PC-3 (cell line): ENCODE measurements around the gene RPL37A. TPM values are rescaled to one million over a fixed set of nuclear protein-coding genes. Genes with fewer than 3 reads are reported as not detected.

ENCODE experiments used
- ATAC-seq: fragments of 200-7000 bp; cut with Tn5 transposase; 2 replicates; pipeline ENCODE4 v1.9.1; 2020; ENCODE audit warnings: mild to moderate bottlenecking, moderate library complexity
- BruUV-seq: library from RNA; stranded (reverse); fragments of 400-500 nt; replicated peaks from 2 replicates; lab custom pipeline; 2021; lab: Mats Ljungman, UMichigan
- CTCF ChIA-PET: fragments of 300-600 bp; sonication (Branson Sonifier 250); formaldehyde crosslinking; loops from one replicate; lab custom pipeline; 2022; ENCODE audit warnings: antibody characterized with exemption; lab: Charles Lee
- POLR2A ChIA-PET: fragments of 300-600 bp; sonication (Branson Sonifier 250); formaldehyde crosslinking; loops from one replicate; lab custom pipeline; 2022; ENCODE audit warnings: antibody characterized with exemption; ENCODE audit not compliant: unreplicated experiment; lab: Charles Lee
- DNase-seq: peaks from one replicate; pipeline ENCODE4 v3.0.0-alpha.2; 2015
- H2AFZ ChIP-seq: fragments of 300-600 bp; sonication (generic); 2 replicates; pipeline ENCODE4 v1.6.0; 2016; ENCODE audit warnings: antibody characterized with exemption, low read length
- H3F3A ChIP-seq: fragments of 300-600 bp; sonication (generic); one replicate; pipeline ENCODE4 v1.6.0; 2017; ENCODE audit warnings: antibody characterized with exemption, low read length, control low read depth, mild to moderate bottlenecking; ENCODE audit not compliant: unreplicated experiment
- H3K27ac ChIP-seq: fragments of 300-600 bp; sonication (generic); 2 replicates; pipeline ENCODE4 v1.5.1; 2016; ENCODE audit warnings: mild to moderate bottlenecking, low read length
- H3K27me3 ChIP-seq: fragments of 300-600 bp; sonication (generic); 2 replicates; pipeline ENCODE4 v1.6.1; 2016; ENCODE audit warnings: low read length, mixed read lengths
- H3K36me3 ChIP-seq: fragments of 300-600 bp; sonication (generic); 2 replicates; pipeline ENCODE4 v1.6.1; 2016; ENCODE audit warnings: low read depth, mixed run types, low read length, mixed read lengths
- H3K4me1 ChIP-seq: fragments of 300-600 bp; sonication (generic); 2 replicates; pipeline ENCODE4 v1.5.1; 2016; ENCODE audit warnings: low read length; ENCODE audit not compliant: insufficient read depth
- H3K4me2 ChIP-seq: fragments of 300-600 bp; sonication (generic); 2 replicates; pipeline ENCODE4 v1.6.0; 2016; ENCODE audit warnings: low read length
- H3K4me3 ChIP-seq: fragments of 300-600 bp; sonication (generic); 2 replicates; pipeline ENCODE4 v1.5.1; 2016; ENCODE audit warnings: mild to moderate bottlenecking, low read length, mixed read lengths
- H3K79me2 ChIP-seq: fragments of 300-600 bp; sonication (generic); 2 replicates; pipeline ENCODE4 v1.6.1; 2017; ENCODE audit warnings: low read length, mixed read lengths
- H3K9ac ChIP-seq: fragments of 300-600 bp; sonication (generic); 2 replicates; pipeline ENCODE4 v1.6.0; 2016; ENCODE audit warnings: mild to moderate bottlenecking, low read length
- H3K9me2 ChIP-seq: fragments of 300-600 bp; sonication (generic); replicated peaks from 2 replicates; pipeline ENCODE4 v1.6.1; 2016; ENCODE audit warnings: mixed run types, low read length, mixed read lengths
- H3K9me3 ChIP-seq: fragments of 300-600 bp; sonication (generic); 2 replicates; pipeline ENCODE4 v1.6.1; 2016; ENCODE audit warnings: low read length, mixed read lengths
- H4K20me1 ChIP-seq: fragments of 300-600 bp; sonication (generic); 2 replicates; pipeline ENCODE4 v1.6.1; 2016; ENCODE audit warnings: low read length, mixed read lengths
- EZH2 ChIP-seq: fragments of 300-600 bp; sonication (generic); IDR thresholded peaks from one replicate; pipeline ENCODE4 v1.6.1; 2017; ENCODE audit warnings: antibody characterized with exemption, mild to moderate bottlenecking, low read length; ENCODE audit not compliant: unreplicated experiment
- EZH2phosphoT487 ChIP-seq: fragments of 300-600 bp; sonication (generic); IDR thresholded peaks from 2 replicates; pipeline ENCODE4 v1.6.1; 2018; ENCODE audit warnings: mild to moderate bottlenecking, antibody characterized with exemption, low read length, borderline replicate concordance
- intact Hi-C: fragments of 100-400 bp; cut with micrococcal nuclease; formaldehyde crosslinking; loops from 2 replicates; pipeline ENCODE4 v1.9.0; 2023
- total RNA-seq: library from RNA; depleted of rRNA; stranded (reverse); fragments of >200 nt; gene quantifications from 2 replicates; pipeline ENCODE4 v1.2.3, GENCODE V29; 2014
- TF ChIP-seq, protein P1 (sequence below): fragments of 300-600 bp; sonication (generic); conservative IDR thresholded peaks from 2 replicates; pipeline ENCODE4 v1.5.1; 2017; ENCODE audit warnings: antibody characterized with exemption, low read depth, mild to moderate bottlenecking, low read length

The RPL37A gene
- total RNA-seq, 1 experiment from 2014 or later, result 2,472 TPM

DNA sequence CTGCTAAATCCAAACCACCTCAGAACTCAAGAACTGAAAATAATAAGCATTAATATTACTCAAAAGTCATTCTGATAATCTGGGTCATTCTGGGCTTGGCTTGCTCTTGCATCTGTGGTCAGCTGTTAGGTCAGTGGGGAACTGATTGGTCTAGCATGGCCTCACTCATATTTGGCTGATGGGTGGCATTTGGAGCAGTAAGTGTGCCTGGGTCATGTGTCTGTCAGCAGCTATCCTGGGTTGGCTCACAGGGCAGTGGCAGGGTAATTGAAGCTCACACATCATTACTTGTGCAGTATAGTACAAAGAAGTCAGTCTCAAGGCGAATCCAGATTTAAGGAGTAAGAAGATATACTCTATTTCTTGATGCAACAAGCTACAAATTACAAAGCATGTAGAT, 9.6 kb downstream of the RPL37A start:
- no peaks in the 10 kb centered on the region for H3F3A ChIP-seq
- no TSS peak for BruUV-seq
- peaks cover 13% of the 10 kb centered on the region; the same call in 1 of the 2 replicates for H4K20me1 ChIP-seq
- H3K9me3 ChIP-seq, result no peaks in the 10 kb centered on the region
- no peak overlapping the region for H3K4me3 ChIP-seq
- H2AFZ ChIP-seq, result no peak overlapping the region
- H3K9me2 ChIP-seq, result no peaks in the 10 kb centered on the region
- ATAC-seq (no peak; the same call in 1 of the 2 replicates), DNase-seq (no peak)
- H3K79me2 ChIP-seq, result no peaks in the 10 kb centered on the region
- H3K27me3 ChIP-seq, result no peaks in the 10 kb centered on the region
- intact Hi-C loops, result no loop called here
- H3K4me1 ChIP-seq, result no peaks in the 10 kb centered on the region
- ChIA-PET POLR2A (no interaction called here), CTCF (no interaction called here)
- H3K9ac ChIP-seq, result no peak overlapping the region
- H3K36me3 ChIP-seq, result peaks cover 24% of the 10 kb centered on the region
- H3K4me2 ChIP-seq, result no peak overlapping the region
- H3K27ac ChIP-seq, result no peak overlapping the region
- TF ChIP-seq EZH2phosphoT487 (no peak), EZH2 (no peak)
- TF ChIP-seq, protein P1, sequence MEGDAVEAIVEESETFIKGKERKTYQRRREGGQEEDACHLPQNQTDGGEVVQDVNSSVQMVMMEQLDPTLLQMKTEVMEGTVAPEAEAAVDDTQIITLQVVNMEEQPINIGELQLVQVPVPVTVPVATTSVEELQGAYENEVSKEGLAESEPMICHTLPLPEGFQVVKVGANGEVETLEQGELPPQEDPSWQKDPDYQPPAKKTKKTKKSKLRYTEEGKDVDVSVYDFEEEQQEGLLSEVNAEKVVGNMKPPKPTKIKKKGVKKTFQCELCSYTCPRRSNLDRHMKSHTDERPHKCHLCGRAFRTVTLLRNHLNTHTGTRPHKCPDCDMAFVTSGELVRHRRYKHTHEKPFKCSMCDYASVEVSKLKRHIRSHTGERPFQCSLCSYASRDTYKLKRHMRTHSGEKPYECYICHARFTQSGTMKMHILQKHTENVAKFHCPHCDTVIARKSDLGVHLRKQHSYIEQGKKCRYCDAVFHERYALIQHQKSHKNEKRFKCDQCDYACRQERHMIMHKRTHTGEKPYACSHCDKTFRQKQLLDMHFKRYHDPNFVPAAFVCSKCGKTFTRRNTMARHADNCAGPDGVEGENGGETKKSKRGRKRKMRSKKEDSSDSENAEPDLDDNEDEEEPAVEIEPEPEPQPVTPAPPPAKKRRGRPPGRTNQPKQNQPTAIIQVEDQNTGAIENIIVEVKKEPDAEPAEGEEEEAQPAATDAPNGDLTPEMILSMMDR, result no peak

DNA sequence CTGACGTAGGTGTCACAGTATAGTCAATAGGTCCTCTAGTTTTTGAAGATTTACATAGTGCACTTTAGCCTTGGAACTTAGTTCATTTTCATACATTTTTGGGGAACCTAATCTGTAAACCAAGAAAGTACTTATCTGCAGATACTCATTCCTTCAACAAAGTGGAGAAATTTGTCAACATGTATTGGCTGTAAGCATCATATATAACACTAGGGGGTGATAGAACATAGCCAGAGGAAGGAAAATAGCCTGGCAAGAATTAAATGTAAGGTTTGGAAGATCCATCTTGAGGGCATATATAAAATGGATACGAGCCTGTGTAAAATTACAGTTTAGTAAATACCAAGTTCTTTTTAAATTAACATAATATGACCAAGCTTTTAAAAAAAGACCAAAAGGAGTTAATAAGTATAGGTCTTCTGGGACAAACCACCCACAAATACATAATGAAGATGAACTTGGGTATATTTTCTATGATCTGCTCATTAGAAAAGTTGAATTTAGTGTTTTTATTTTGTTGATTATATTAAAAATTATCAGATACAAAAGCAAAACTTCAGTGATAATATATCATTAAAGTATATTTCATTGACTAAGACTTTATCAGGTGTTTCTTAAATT, 18.2 kb downstream of the RPL37A start:
- no peak overlapping the region for H2AFZ ChIP-seq
- H3K9me3 ChIP-seq, result no peaks in the 10 kb centered on the region
- H4K20me1 ChIP-seq, result no peaks in the 10 kb centered on the region
- H3F3A ChIP-seq, result no peaks in the 10 kb centered on the region
- no peak overlapping the region for H3K4me3 ChIP-seq
- no peaks in the 10 kb centered on the region for H3K27me3 ChIP-seq
- no peaks in the 10 kb centered on the region for H3K4me1 ChIP-seq
- intact Hi-C loops, result loop anchor here (5.0 kb wide), 2 partner anchors 60 to 1195 kb away; no protein-coding TSS in a partner anchor
- TF ChIP-seq EZH2, result no peak
- TF ChIP-seq EZH2phosphoT487, result no peak
- TF ChIP-seq, protein P1, result peak; percentile 94
- no peak overlapping the region for H3K27ac ChIP-seq
- no peak overlapping the region for H3K9ac ChIP-seq
- DNase-seq, result peak; percentile 77
- POLR2A ChIA-PET, result no interaction called here
- H3K79me2 ChIP-seq, result no peaks in the 10 kb centered on the region
- peak; percentile 68 for ATAC-seq
- no peak overlapping the region for H3K4me2 ChIP-seq
- H3K9me2 ChIP-seq, result no peaks in the 10 kb centered on the region
- no peaks in the 10 kb centered on the region for H3K36me3 ChIP-seq
- CTCF ChIA-PET, result interaction anchor here (0.7 kb wide), 1 partner anchor 350 kb away, joined by 5 read pairs; no protein-coding TSS in a partner anchor
- no TSS peak for BruUV-seq
